Measurements from ENCODE around the gene RGP1.

DNA sequence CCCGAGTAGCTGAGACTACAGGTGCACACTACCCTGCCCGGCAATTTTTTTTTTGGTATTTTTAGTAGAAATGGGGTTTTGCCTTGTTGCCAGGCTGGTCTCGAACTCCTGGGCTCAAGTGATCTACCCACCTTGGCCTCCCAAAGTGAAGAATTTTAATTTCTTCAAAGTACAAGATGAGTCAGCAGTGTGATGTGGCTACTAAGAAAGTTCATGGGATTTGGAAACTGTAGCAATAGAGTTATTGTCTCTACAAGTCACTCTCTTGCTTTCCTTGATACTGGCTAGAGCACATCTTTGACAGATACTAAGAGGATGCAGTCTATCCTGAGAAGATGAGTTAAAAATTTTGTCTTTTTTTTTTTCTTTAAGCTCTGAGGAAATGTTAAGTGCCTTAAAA is 15.0 kb upstream of the RGP1 start:
- TF ChIP-seq, protein P1, sequence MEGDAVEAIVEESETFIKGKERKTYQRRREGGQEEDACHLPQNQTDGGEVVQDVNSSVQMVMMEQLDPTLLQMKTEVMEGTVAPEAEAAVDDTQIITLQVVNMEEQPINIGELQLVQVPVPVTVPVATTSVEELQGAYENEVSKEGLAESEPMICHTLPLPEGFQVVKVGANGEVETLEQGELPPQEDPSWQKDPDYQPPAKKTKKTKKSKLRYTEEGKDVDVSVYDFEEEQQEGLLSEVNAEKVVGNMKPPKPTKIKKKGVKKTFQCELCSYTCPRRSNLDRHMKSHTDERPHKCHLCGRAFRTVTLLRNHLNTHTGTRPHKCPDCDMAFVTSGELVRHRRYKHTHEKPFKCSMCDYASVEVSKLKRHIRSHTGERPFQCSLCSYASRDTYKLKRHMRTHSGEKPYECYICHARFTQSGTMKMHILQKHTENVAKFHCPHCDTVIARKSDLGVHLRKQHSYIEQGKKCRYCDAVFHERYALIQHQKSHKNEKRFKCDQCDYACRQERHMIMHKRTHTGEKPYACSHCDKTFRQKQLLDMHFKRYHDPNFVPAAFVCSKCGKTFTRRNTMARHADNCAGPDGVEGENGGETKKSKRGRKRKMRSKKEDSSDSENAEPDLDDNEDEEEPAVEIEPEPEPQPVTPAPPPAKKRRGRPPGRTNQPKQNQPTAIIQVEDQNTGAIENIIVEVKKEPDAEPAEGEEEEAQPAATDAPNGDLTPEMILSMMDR (IDR thresholded peaks at IDR 0.05 in 8 of 11, conservative IDR thresholded peaks at IDR 0.05 in 3 of 11) = no peak
- no peak for TF ChIP-seq POLR2AphosphoS5 (IDR thresholded peaks at IDR 0.05)
